MM.1S (cell line): ENCODE data around the gene ANKRD66.
"Not testable (repeated sequence)": the region's sequence is repeated elsewhere in the genome, so short reads cannot be mapped to it uniquely, and the experiment has no call there.

Experiments used
- DNase-seq: peaks from one replicate; pipeline ENCODE4 v3.0.0-alpha.2; 2015
- H2AFZ ChIP-seq: fragments of 300-600 bp; sonication (generic); 2 replicates; pipeline ENCODE4 v1.6.0; 2016; ENCODE audit warnings: antibody characterized with exemption, low read length
- H3F3A ChIP-seq: fragments of 300-600 bp; sonication (generic); 2 replicates; pipeline ENCODE4 v1.6.1; 2016; ENCODE audit warnings: mild to moderate bottlenecking, antibody characterized with exemption, low read length, moderate library complexity, mixed read lengths; ENCODE audit not compliant: insufficient read depth
- H3K27ac ChIP-seq: fragments of 300-600 bp; sonication (generic); 2 replicates; pipeline ENCODE4 v1.5.1; 2016; ENCODE audit warnings: mild to moderate bottlenecking, low read length
- H3K27me3 ChIP-seq: fragments of 300-600 bp; sonication (generic); replicated peaks from 2 replicates; pipeline ENCODE4 v1.6.0; 2016; ENCODE audit warnings: low read length; ENCODE audit not compliant: insufficient read depth
- H3K36me3 ChIP-seq: fragments of 300-600 bp; sonication (generic); replicated peaks from 2 replicates; pipeline ENCODE4 v1.6.1; 2016; ENCODE audit warnings: mild to moderate bottlenecking, low read length, mixed read lengths; ENCODE audit not compliant: insufficient read depth
- H3K4me1 ChIP-seq: fragments of 300-600 bp; sonication (generic); 2 replicates; pipeline ENCODE4 v1.6.1; 2016; ENCODE audit warnings: low read length, mixed read lengths
- H3K4me2 ChIP-seq: fragments of 300-600 bp; sonication (generic); 2 replicates; pipeline ENCODE4 v1.6.0; 2016; ENCODE audit warnings: low read depth, low read length
- H3K4me3 ChIP-seq: fragments of 300-600 bp; sonication (generic); 2 replicates; pipeline ENCODE4 v1.5.1; 2016; ENCODE audit warnings: low read length, mixed read lengths
- H3K79me2 ChIP-seq: fragments of 300-600 bp; sonication (generic); 2 replicates; pipeline ENCODE4 v1.6.1; 2016; ENCODE audit warnings: mixed run types, low read length, mixed read lengths
- H3K9ac ChIP-seq: fragments of 300-600 bp; sonication (generic); 2 replicates; pipeline ENCODE4 v1.6.1; 2016; ENCODE audit warnings: low read length, mixed read lengths
- H3K9me2 ChIP-seq: fragments of 300-600 bp; sonication (generic); replicated peaks from 2 replicates; pipeline ENCODE4 v1.6.1; 2016; ENCODE audit warnings: mild to moderate bottlenecking, low read length, mixed read lengths; ENCODE audit not compliant: insufficient read depth
- H3K9me3 ChIP-seq: fragments of 300-600 bp; sonication (generic); replicated peaks from 2 replicates; pipeline ENCODE4 v1.6.1; 2016; ENCODE audit warnings: mild to moderate bottlenecking, low read length, mixed read lengths; ENCODE audit not compliant: insufficient read depth
- H4K20me1 ChIP-seq: fragments of 300-600 bp; sonication (generic); 2 replicates; pipeline ENCODE4 v1.6.1; 2016; ENCODE audit warnings: mild to moderate bottlenecking, low read length, moderate library complexity, mixed read lengths; ENCODE audit not compliant: insufficient read depth
- CTCF ChIP-seq: fragments of 300-600 bp; sonication (generic); IDR thresholded peaks from 2 replicates; pipeline ENCODE4 v1.5.1; 2016; ENCODE audit warnings: antibody characterized with exemption, low read length, mixed read lengths
- EZH2 ChIP-seq: fragments of 300-600 bp; sonication (generic); optimal IDR thresholded peaks from 2 replicates; pipeline ENCODE3; 2017; ENCODE audit warnings: low read depth, mild to moderate bottlenecking, antibody characterized with exemption, low read length, mixed read lengths
- EZH2phosphoT487 ChIP-seq: fragments of 300-600 bp; sonication (generic); IDR thresholded peaks from 2 replicates; pipeline ENCODE4 v1.6.1; 2018; ENCODE audit warnings: antibody characterized with exemption, low read length

ANKRD66 gene

DNA sequence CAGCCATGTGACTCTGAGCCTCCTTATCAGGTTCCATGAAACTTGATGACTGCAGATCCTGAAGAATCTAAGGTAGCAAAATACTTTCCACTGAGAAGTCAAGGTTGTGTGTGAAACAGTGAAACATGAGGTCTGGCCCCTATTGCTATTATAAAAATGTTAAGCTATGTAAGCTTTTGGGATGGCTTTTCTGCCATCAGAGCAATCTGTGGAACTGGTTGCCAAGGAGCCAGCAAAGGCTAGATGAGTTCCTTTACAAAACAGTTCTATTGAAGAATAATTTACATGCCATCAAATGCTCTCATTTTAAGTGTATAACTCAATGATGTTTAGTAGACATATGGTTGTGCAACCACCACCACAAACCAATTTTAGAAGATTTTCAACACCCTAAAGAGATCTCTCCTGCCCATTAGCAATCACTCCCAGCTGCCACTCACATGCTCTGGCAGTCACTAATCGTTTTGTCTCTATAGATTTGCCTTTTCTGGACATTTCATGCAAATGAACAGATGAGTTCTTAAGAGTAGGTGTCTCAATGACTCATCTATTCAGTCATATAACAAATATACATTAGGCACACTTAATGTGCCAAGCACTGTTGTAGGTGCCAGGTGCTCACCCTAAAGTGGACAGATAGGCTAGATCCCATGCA lies 26.6 kb downstream of the ANKRD66 start:
- no peak overlapping the region for H3K4me2 ChIP-seq
- no peak overlapping the region for H3K27ac ChIP-seq
- H2AFZ ChIP-seq: no peak overlapping the region
- H3K4me1 ChIP-seq: no peaks in the 10 kb centered on the region
- H3F3A ChIP-seq: no peaks in the 10 kb centered on the region
- no peak overlapping the region for H3K9ac ChIP-seq
- TF ChIP-seq EZH2 (no peak), EZH2phosphoT487 (no peak), CTCF (no peak)
- no peaks in the 10 kb centered on the region for H4K20me1 ChIP-seq
- no peaks in the 10 kb centered on the region for H3K9me2 ChIP-seq
- no peaks in the 10 kb centered on the region for H3K27me3 ChIP-seq
- no peak overlapping the region for H3K4me3 ChIP-seq
- no peaks in the 10 kb centered on the region for H3K79me2 ChIP-seq
- no peaks in the 10 kb centered on the region for H3K9me3 ChIP-seq
- H3K36me3 ChIP-seq: no peaks in the 10 kb centered on the region
- DNase-seq: no peak

DNA sequence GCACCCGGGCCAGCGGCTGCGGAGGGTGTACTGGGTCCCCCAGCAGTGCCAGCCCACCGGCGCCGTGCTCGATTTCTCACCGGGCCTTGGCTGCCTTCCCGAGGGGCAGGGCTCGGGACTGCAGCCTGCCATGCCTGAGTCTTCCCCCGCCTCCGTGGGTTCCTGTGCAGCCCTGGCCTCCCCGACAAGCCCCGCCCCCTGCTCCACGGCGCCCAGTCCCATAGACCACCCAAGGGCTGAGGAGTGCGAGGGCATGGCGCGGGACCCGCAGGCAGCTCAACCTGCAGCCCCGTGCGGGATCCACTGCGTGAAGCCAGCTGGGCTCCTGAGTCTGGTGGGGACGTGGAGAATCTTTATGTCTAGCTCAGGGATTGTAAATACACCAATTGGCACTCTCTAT lies 28.0 kb downstream of the ANKRD66 start:
- H4K20me1 ChIP-seq, H3K4me1 ChIP-seq, H3K4me3 ChIP-seq, H3K4me2 ChIP-seq, H3K79me2 ChIP-seq, H3K9me3 ChIP-seq, DNase-seq, H3F3A ChIP-seq, H3K27ac ChIP-seq, H3K9ac ChIP-seq, H3K27me3 ChIP-seq, H2AFZ ChIP-seq, H3K9me2 ChIP-seq, H3K36me3 ChIP-seq: not testable (repeated sequence)

DNA sequence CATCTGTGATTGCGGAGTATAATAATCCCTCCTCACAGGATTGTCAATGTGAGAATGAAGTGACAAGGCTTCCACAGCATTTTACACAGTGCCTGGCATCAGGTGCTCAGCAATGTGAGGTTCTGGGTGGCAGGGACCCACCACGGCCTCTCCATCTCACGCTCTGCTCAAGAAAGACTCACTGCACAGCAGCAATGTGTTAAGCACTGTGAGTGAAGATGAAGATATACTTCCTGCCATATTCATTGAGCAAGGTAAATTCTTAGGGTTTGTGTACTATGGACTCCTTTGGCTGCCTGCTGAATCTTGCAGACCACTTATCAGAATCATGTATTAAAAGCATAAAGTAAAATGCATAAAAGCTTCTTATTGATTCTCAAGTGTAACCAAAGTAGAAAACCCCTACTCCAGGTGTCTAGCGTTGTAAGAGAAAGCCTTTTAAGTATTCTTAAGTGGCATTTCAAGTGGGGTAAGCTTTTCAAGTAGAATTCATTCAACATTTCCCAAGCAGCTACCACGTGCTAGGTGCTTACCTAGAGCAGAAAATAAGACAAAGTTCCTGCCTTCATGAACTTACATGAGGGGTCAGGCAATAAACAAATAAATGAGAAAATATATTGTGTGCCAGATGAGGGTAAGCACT lies 29.5 kb downstream of the ANKRD66 start:
- Histone ChIP-seq H3K4me3 (no peak overlapping the region), H3F3A (no peaks in the 10 kb centered on the region), H3K9me3 (no peaks in the 10 kb centered on the region), H4K20me1 (no peaks in the 10 kb centered on the region), H3K9me2 (no peaks in the 10 kb centered on the region), H3K79me2 (no peaks in the 10 kb centered on the region), H3K4me1 (no peaks in the 10 kb centered on the region), H3K27me3 (no peaks in the 10 kb centered on the region), H2AFZ (no peak overlapping the region), H3K4me2 (no peak overlapping the region), H3K27ac (no peak overlapping the region), H3K9ac (no peak overlapping the region), H3K36me3 (no peaks in the 10 kb centered on the region)
- no peak for DNase-seq
- TF ChIP-seq EZH2 (no peak), EZH2phosphoT487 (no peak), CTCF (no peak)
